Renal pelvis (tissue), 12 donors: ENCODE data around the gene AARS2. TPM values are rescaled to one million over a fixed set of nuclear protein-coding genes. Genes with fewer than 3 reads are reported as not detected.
"Not testable (repeated sequence)": the region's sequence is repeated elsewhere in the genome, so short reads cannot be mapped to it uniquely, and the experiment has no call there.

Source experiments
- DNase-seq: peaks from one replicate; pipeline ENCODE4 v3.0.0-alpha.2; 2013
- long read RNA-seq, 16 experiments: transcript quantifications; one replicate each; lab custom pipeline, GENCODE V29; 2026
- polyA plus RNA-seq, 3 donors: library from polyadenylated mRNA; unstranded; fragments of 120-200 nt; gene quantifications; one replicate each; pipeline ENCODE4 v1.2.1, GENCODE V29; 2013; ENCODE audit not compliant: insufficient read length in 3 of 3

AARS2 gene
- polyA plus RNA-seq: 10 to 100 TPM; 17.0 to 21.9 (median 19.5) TPM
- long read RNA-seq, donor 1, partial matches to known transcripts: 0 of 3 reads
- long read RNA-seq, donor 1, other reads (novel, unspliced or antisense): 0 of 3 reads
- long read RNA-seq, donor 2: 0 reads
- long read RNA-seq, donor 3: 0 reads
- long read RNA-seq, donor 4, partial matches to known transcripts: 0 of 2 reads
- long read RNA-seq, donor 4, other reads (novel, unspliced or antisense): 0 of 2 reads
- long read RNA-seq, donor 5: 0 reads
- long read RNA-seq, donor 6: 0 reads
- long read RNA-seq, donor 7, partial matches to known transcripts: 0 of 2 reads
- long read RNA-seq, donor 7, other reads (novel, unspliced or antisense): 0 of 2 reads
- long read RNA-seq, donor 8, partial matches to known transcripts: 0 of 2 reads
- long read RNA-seq, donor 8, other reads (novel, unspliced or antisense): 0 of 2 reads
- long read RNA-seq, donor 9: 0 reads
- long read RNA-seq, donor 10, partial matches to known transcripts: 0 of 1 reads
- long read RNA-seq, donor 10, other reads (novel, unspliced or antisense): 0 of 1 reads
- long read RNA-seq, donor 11, partial matches to known transcripts: 0 of 2 reads
- long read RNA-seq, donor 11, other reads (novel, unspliced or antisense): 0 of 2 reads
- long read RNA-seq, donor 12, transcript AARS2-201 (22 exons, 3,854 nt): major isoform, 5 of 5 reads
- long read RNA-seq, donor 12, partial matches to known transcripts: 0 of 5 reads
- long read RNA-seq, donor 12, other reads (novel, unspliced or antisense): 0 of 5 reads
- long read RNA-seq, donor 13: 0 reads
- long read RNA-seq, donor 14, partial matches to known transcripts: 0 of 2 reads
- long read RNA-seq, donor 14, other reads (novel, unspliced or antisense): 0 of 2 reads
- long read RNA-seq, donor 15, partial matches to known transcripts: 0 of 3 reads
- long read RNA-seq, donor 15, other reads (novel, unspliced or antisense): 0 of 3 reads
- long read RNA-seq, donor 16: 0 reads

DNA sequence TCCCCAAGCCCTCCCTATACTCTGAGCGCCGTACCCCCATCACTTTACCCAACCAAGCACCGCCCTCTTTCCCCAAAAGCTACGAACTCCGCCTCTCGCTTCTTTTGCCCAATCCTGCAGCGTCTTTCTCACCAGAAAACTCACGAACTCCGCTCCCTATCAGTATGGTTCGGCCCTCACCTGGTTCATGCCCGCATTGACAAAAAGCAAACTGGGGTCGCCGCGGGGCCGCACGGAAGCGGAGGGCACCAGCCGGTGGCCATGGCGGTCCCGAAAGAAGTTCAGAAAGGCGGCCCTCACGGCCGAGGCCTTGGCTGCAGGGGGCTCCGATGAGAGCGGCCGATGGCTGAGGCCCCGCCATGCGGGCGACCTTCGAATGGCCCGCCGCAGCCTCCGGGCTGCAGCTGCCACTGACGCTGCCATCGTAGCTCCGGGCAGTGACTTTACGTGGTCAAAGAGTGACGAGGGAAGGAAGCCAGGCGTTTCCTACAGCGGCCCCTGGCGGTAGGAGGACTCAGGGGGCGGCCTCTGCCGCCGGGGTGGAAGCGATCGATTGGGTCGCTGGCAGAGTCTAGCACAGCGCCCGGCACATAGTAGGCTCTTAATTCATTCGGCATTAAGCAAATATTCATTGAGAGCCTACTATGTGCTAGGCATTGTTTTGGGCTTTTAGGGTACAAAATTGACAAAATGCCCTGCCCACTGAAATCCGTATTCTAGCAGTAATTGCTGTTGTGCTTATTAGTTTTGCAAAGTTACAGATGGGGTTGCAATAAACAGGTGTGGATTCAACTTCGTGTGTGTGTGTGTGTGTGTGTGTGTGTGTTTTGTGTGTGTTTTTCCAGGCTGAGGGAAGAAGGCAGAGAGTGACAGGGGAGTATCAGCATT, at the start of gene AARS2:
Gene AARS2 (minus strand): TSS at position 447 of the 888 bp plus-strand sequence. CDS start 24 bp downstream, at position 423.
- peak; percentile 82 for DNase-seq

GRCh38 chr6:44361947-44362346, 48.8 kb upstream of the AARS2 start:
- DNase-seq: no peak

DNA sequence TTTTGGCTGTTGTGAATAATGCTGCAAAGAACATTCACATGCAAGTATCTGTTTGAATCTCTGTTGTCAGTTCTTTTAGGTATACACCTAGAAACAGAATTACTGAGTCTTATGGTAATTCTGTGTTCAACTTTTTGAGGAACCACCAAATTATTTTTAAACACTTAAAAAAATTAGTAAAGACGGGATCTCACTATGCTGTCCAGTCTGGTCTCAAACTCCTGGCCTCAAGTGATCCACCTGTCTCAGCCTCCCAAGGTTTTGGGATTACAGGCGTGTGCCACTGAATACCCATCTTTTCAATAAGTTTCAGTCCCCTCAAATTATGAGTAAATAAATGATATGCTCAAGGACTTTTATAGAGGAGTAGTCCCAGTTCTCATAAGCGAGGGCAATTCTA, 46.8 kb upstream of the AARS2 start:
- no peak for DNase-seq

- no peak for DNase-seq
Measured at GRCh38 chr6:44356487-44356886, 43.3 kb upstream of the AARS2 start.

DNA sequence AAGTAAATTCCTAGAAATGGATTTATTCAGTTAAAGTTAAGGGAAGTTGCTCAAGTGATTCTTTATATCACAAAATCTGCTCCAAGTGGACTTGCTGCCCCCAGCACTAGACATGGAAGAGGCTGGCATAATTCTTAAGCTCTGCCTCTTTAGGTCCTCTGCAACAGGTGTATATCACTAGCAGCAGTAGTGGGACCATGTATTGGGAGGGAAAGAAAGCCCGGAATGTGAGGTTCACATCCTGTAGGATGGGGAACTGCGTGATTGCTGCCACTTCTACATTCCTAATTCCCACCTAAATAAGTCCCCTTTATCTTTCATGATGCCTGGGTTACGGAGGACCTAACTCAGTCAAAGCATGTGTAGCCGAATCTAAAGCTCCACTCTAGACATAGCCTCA, 42.5 kb upstream of the AARS2 start:
- no peak for DNase-seq

DNA sequence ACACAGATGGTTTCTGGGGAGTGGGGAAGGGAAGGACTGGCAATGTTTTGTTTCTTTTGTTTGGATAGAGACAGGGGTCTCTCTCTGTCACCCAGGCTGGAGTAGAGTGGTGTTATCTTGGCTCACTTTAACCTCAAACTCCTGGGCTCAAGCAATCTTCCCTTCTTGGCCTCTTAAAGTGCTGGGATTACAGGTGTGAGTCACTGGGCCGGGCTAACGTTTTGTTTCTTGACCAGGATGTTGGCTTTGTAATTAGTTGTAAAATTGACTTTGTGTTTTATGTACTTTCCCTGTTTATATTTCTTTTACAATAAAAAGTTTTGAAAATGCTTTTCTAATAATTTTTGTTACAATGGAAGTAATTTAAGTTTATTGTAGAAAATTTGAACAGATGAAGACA, 40.2 kb upstream of the AARS2 start:
- no peak for DNase-seq

DNA sequence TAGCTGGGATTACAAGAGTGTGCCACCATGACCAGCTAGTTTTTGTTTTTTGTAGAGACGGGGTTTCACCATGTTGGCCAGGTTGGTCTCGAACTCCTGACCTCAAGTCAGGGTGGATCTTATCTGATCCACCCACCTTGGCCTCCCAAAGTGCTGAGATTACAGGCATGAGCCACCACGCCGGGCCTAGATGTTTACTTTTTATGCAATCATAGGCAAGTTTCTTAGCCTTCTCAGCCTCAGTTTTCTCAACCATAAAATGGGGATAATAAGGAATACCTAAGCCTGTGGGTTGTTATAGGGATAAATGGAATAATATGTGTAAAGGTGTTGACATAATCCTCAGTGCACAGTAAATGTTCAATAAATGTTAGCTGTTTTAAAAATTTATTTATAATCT, 39.1 kb upstream of the AARS2 start:
- DNase-seq: no peak

- DNase-seq: not testable (repeated sequence)
Measured at GRCh38 chr6:44350650-44350994, 37.5 kb upstream of the AARS2 start.

GRCh38 chr6:44349904-44350649, 36.9 kb upstream of the AARS2 start:
- no peak for DNase-seq

- not testable (repeated sequence) for DNase-seq
Measured at GRCh38 chr6:44346818-44347217, 33.7 kb upstream of the AARS2 start.

DNA sequence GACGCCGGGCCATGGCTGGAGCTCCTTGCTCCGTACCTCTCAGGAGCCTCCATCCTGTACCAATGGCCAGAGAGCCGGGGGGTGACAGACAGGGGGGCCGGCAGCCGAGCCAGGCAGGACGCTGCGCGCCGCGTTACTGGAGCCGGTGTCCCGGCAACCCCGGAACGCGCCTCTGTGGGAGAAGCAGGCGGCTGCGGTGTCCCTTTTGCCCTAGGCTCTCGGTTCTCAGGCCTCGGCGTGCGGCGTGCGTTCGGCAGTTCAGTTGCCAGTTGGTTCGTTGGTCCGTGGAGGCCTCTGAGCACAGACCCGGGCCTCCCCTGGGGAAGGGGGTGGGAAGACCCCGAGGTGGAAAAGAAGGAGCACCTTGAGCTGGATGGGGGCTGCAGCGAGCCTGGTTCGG, 29.3 kb upstream of the AARS2 start, which contains the start of gene SPATS1:
Gene SPATS1 (plus strand): TSS at position 162 of the 400 bp plus-strand sequence. CDS start 446 bp downstream, outside the sequence.
- peak; percentile 17 for DNase-seq

DNA sequence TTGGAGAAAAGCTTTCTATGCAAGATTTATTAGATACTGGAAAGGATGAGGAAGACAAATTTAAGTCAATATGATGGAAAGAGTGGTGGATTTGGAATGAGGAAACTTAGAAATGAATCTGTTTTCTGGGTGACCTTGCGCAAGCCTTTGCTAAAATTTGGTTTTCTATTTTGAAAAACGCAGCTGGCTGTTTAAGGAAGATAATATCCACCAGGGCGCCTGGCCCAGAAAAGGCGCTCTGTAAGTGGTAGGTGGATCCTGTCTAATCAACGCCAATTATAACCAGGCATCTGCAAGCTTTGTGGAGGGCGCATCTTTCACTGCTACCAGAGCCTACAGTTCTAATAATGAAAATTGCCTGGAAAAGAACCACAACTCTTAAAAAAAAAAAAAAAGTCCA, 28.9 kb upstream of the AARS2 start:
- DNase-seq: no peak

GRCh38 chr6:44341095-44341890, 28.1 kb upstream of the AARS2 start:
- peak; percentile 66 for DNase-seq

GRCh38 chr6:44339763-44340625, 26.8 kb upstream of the AARS2 start:
- DNase-seq: no peak

DNA sequence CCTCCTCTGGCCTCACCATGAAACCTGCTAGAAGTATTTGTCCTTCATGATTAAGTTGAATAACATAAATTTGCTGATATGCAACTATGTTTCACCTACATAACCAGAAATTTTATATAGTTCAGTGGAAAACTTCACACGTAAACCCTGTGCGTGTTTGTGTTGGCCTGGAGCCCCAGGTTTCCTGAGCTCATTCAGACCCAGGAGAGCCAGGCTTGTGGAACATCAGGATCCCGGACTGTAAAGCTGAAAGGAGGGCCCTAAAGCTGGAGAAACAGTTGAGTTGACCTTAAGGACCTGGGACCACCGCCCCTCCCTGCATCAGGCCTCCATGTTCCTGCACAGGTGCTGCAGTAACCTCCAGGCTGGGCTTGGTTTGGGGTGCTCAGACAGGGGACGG, 26.2 kb upstream of the AARS2 start:
- DNase-seq: no peak

DNA sequence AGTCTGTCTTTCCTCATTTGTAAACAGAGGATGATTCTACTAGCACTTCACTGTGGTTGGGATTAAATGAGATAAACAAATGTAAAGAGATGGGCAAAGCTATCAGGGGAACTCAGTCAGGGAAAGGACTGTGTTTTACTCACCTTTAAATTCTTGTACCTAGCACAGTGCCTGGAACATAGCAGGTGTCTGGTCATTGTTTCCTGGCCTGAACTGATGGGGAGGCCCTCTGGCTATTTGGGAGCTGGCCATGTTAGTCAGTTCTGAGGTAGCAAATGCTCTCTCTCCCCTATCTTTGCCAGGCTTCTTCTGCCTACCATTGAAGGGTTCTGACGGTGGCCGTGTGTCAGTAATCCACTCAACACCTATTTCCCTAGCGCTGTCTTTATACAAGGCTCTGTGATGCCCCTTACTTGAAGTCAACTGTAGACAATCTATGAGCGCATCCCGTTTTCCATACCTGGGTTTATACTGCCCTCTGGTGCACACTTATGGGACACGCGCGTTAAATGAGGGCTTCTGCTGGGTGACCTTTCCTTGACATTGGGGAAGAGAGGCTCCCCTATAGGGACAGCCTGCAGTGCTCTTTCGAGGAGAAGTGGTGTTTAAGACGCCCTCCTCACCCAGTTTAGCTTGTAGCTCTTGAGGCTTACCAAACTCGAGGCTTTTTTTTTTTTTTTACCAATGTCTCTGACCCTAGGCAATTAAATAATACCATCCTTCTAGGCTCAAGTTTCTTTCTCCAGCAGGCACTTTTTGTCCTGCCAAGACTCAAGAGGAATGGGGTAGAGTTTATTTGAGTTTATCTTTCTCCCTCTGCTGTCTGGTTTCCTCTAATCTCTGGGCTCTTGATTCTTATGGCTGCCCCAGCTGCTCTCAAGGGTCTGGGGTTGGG, 25.3 kb upstream of the AARS2 start:
- peak; percentile 56 for DNase-seq

- DNase-seq: no peak
Measured at GRCh38 chr6:44335631-44336030, 22.5 kb upstream of the AARS2 start.

DNA sequence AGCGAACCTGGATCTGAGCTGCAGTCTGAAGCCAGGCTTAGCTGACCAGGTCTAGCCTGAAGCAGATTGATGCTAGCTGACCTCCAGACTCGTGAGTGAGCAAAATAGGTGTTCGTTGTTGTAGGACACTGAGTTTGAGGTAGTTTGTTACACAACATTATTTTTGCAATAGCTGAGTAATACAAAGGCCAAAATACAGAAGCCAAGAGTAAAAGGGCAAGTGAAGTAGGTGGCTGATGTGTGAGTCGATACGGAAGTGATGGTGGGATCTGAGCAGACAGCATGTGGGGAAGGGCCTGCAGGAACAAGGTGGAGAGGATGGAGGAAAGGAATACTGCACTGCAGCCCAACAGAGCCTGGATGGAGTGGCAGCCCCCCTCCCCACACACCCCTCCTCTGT, 20.8 kb upstream of the AARS2 start:
- DNase-seq: no peak
